Upper lobe of left lung (tissue), 6 donors: ENCODE data around the gene CDRT4. TPM values are rescaled to one million over a fixed set of nuclear protein-coding genes. Genes with fewer than 3 reads are reported as not detected.
A peak's percentile ranks its signal among the peaks of the same experiment; 100 is the strongest.

Experiments used
- ATAC-seq, 2 donors: fragments of 200-7000 bp; cut with Tn5 transposase; one replicate each; pipeline ENCODE4 v1.9.1; 2022; ENCODE audit warnings: mild to moderate bottlenecking in 2 of 2, moderate library complexity in 2 of 2; ENCODE audit not compliant: low FRiP score in 2 of 2
- DNase-seq, 2 donors: peaks; one replicate each; pipeline ENCODE4 v3.0.0-alpha.2; 2019 to 2020
- H3K27ac ChIP-seq, 4 donors: fragments of 200-600 bp; sonication (generic); one replicate each; pipeline ENCODE4 v1.5.1; 2016 to 2019
- H3K27me3 ChIP-seq, 4 donors: fragments of 200-600 bp; sonication (generic); one replicate each; pipeline ENCODE4 v1.5.1; 2017 to 2019
- H3K36me3 ChIP-seq, 4 donors: fragments of 200-600 bp; sonication (generic); one replicate each; pipeline ENCODE4 v1.5.1; 2016 to 2019
- H3K4me1 ChIP-seq, 4 donors: fragments of 200-600 bp; sonication (generic); one replicate each; pipeline ENCODE4 v1.5.1; 2018 to 2019
- H3K4me3 ChIP-seq, 4 donors: fragments of 200-600 bp; sonication (generic); one replicate each; pipeline ENCODE4 v1.5.1; 2017 to 2019; ENCODE audit warnings: mild to moderate bottlenecking in 2 of 4, moderate library complexity in 1 of 4
- H3K9me3 ChIP-seq, 4 donors: fragments of 200-600 bp; sonication (generic); one replicate each; pipeline ENCODE4 v1.5.1; 2018 to 2019
- EP300 ChIP-seq, 4 donors: sonication (generic); formaldehyde crosslinking; IDR thresholded peaks; one replicate each; pipeline ENCODE4 v1.5.1; 2017; ENCODE audit warnings: antibody characterized with exemption in 4 of 4, control low read depth in 2 of 4
- POLR2A ChIP-seq, 4 donors: fragments of 450-650 bp; IDR thresholded peaks; one replicate each; pipeline ENCODE4 v1.5.1; 2016 to 2017; ENCODE audit warnings: antibody characterized with exemption in 4 of 4, mild to moderate bottlenecking in 2 of 4
- POLR2AphosphoS5 ChIP-seq, 2 donors: sonication (generic); formaldehyde crosslinking; IDR thresholded peaks; one replicate each; pipeline ENCODE4 v1.5.1; 2017; ENCODE audit warnings: antibody characterized with exemption in 2 of 2
- WGBS, 2 donors: methylation state at CpG; one replicate each; pipeline ENCODE4 v1.1.5; 2017 to 2018; 5-methylcytosine and 5-hydroxymethylcytosine counted together
- total RNA-seq, 6 donors: library from RNA; depleted of rRNA in 4 of 6; stranded (reverse); fragments of >200 nt in 4 of 6; gene quantifications; one replicate each; pipeline versions ENCODE4 v1.1.0 to v1.2.1, GENCODE V29; 2016 to 2021
- TF ChIP-seq, protein P1 (sequence below), 6 experiments: fragments of 450-650 bp in 4 of 6; fragments of 200-600 bp in 2 of 6; sonication (generic) in 2 of 6; IDR thresholded peaks; one replicate each; pipeline ENCODE4 v1.5.1; 2016 to 2019; ENCODE audit warnings: antibody characterized with exemption in 6 of 6
- donor health status: DM: no; HTN: no; CAD: no; lungs with moderate emphysema.
- donor health status: DM: no; HTN: yes; CAD: no; lungs with severe emphysema.

CDRT4 gene
- total RNA-seq, 6 donors from 2014 or later: 4.7 to 38.8 (median 5.8) TPM; not detected in 1

DNA sequence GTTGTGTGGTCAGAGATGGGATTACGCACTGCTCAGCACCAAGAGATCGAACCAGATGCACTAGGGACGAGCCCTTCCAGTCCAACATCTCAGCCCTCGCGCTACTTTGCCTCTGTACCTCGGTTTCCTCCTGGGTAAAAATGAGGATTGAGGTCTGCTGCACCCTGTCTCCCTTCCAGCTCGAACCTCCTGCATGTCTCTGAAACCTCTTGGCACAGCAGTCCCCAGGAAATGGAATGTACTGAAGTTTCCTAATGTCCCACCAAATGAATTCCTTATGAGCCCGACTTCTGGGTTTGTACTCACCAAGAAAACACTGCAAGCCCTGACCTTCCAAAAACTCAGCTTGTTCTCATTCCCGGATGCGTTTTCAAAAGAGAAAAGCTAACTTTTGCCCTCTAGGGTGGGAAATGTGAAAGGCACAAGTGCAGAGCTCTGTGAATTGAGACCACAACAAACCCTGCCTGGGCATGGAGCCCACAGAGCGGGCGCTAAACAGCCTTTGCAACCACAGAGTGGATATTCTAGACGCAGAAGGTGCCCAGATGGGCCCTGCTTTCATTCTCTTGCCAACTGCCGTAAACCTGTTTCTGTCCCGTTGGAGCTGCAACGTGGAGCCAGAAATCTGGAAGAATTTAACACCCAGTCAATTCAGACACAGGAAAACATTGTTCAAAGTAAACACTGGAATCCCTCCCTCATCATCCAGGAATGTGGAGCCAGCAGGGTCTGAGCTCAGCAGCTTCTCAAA lies 10.3 kb downstream of the CDRT4 start:
- WGBS, 2 donors: 58 to 67% methylated on average over 16 of the region's 16 CpGs
- DNase-seq: no peak
- ATAC-seq: peak; percentile 55 to 74
- Histone ChIP-seq H3K27ac (peak overlapping the region; percentile 37 to 74 (median 68)), H3K9me3 (peaks cover 0 to 6% (median 0%) of the 10 kb centered on the region in 4 donors), H3K4me1 (peaks cover 5 to 8% (median 7%) of the 10 kb centered on the region in 4 donors), H3K4me3 (no peak overlapping the region), H3K36me3 (no peaks in the 10 kb centered on the region), H3K27me3 (no peaks in the 10 kb centered on the region)
- TF ChIP-seq POLR2A (IDR thresholded peaks at IDR 0.05): no peak
- peak in 1 of 2 donors; percentile 36 for TF ChIP-seq POLR2AphosphoS5 (IDR thresholded peaks at IDR 0.05)
- peak in 1 of 4 donors; percentile 19 for TF ChIP-seq EP300 (IDR thresholded peaks at IDR 0.05)
- TF ChIP-seq, protein P1, sequence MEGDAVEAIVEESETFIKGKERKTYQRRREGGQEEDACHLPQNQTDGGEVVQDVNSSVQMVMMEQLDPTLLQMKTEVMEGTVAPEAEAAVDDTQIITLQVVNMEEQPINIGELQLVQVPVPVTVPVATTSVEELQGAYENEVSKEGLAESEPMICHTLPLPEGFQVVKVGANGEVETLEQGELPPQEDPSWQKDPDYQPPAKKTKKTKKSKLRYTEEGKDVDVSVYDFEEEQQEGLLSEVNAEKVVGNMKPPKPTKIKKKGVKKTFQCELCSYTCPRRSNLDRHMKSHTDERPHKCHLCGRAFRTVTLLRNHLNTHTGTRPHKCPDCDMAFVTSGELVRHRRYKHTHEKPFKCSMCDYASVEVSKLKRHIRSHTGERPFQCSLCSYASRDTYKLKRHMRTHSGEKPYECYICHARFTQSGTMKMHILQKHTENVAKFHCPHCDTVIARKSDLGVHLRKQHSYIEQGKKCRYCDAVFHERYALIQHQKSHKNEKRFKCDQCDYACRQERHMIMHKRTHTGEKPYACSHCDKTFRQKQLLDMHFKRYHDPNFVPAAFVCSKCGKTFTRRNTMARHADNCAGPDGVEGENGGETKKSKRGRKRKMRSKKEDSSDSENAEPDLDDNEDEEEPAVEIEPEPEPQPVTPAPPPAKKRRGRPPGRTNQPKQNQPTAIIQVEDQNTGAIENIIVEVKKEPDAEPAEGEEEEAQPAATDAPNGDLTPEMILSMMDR (IDR thresholded peaks at IDR 0.05): peak in 4 of 6 experiments; percentile 13 to 35 (median 20)

DNA sequence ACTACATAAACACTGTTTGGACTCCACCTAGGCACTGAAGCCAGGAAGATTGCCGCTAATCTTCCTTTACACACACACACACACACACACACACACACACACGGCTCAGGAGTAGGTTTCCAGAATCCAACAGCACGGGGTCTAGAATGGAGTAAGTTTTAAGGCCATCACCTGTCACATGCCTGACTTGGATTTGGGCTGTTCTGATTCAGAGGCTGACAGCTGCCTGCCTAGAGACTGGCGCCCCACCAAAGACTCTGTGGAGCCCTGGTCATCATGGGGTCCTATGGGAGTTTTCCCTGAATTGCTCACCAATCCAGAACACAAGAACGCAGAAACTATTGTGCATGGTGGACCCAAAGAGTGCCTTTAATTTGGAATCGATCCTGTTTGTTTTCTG lies 10.9 kb downstream of the CDRT4 start:
- DNase-seq (no peak), ATAC-seq (peak in 1 of 2 donors; percentile 3)
- Histone ChIP-seq H3K4me1 (peaks cover 5 to 8% (median 7%) of the 10 kb centered on the region in 4 donors), H3K4me3 (no peak overlapping the region), H3K9me3 (peaks cover 0 to 6% (median 0%) of the 10 kb centered on the region in 4 donors), H3K36me3 (no peaks in the 10 kb centered on the region), H3K27me3 (no peaks in the 10 kb centered on the region), H3K27ac (peak overlapping the region; percentile 37 to 74 (median 68))
- WGBS, 2 donors: 91 to 97% methylated on average over 5 to 6 of the region's 6 CpGs
- TF ChIP-seq, protein P1 (IDR thresholded peaks at IDR 0.05): no peak
- TF ChIP-seq POLR2AphosphoS5 (IDR thresholded peaks at IDR 0.05) (no peak), EP300 (IDR thresholded peaks at IDR 0.05) (no peak), POLR2A (IDR thresholded peaks at IDR 0.05) (no peak)

DNA sequence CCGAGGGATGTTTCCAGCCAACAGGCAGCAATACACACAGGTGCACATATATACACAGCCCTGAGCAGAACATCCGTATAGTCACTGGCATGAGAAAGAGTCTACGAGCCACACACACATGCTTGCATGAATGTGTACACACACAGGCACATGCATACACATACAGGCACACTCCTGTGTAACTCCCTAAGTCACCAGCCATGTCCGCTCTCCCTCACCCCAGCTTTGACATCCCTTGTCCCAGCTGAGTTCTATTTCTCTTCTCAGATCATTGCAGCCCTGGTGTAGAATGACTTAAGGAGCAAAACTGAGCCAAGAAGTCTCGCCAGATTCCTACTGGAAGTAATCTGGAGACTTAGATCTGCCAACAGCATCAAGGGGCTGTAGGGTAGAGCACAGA lies 13.1 kb downstream of the CDRT4 start:
- TF ChIP-seq EP300 (IDR thresholded peaks at IDR 0.05): no peak
- peak in 1 of 2 donors; percentile 52 for TF ChIP-seq POLR2AphosphoS5 (IDR thresholded peaks at IDR 0.05)
- TF ChIP-seq POLR2A (IDR thresholded peaks at IDR 0.05): no peak
- Histone ChIP-seq H3K27me3 (no peaks in the 10 kb centered on the region), H3K27ac (peak overlapping the region in 1 of 4 donors; percentile 74), H3K36me3 (no peaks in the 10 kb centered on the region), H3K4me3 (no peak overlapping the region), H3K9me3 (peaks cover 0 to 6% (median 0%) of the 10 kb centered on the region in 4 donors), H3K4me1 (peaks cover 5 to 8% (median 7%) of the 10 kb centered on the region in 4 donors)
- 95 to 97% methylated on average over 5 of the region's 5 CpGs for WGBS, 2 donors
- ATAC-seq (no peak), DNase-seq (no peak)

DNA sequence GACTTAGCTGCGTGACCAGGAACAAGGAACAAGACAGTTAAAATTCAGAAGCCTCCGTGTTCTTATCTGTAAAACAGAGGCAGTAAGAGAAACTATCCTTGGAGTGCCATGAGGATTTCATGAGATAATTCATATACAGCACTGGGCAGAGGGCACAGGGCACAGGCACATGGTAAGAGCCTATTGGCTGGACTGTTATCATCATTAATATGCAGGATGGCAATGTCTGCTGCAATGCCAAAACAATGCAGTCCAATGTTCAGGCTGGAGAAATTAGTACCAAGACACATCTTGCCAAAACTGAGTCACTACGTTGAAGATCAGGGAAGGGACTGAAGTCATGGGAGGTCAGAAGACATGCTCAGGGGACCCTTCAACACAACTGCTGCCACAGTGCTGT lies 13.6 kb downstream of the CDRT4 start:
- Histone ChIP-seq H3K27me3 (no peaks in the 10 kb centered on the region), H3K4me1 (peaks cover 5 to 8% (median 7%) of the 10 kb centered on the region in 4 donors), H3K27ac (peak overlapping the region in 1 of 4 donors; percentile 54), H3K9me3 (peaks cover 0 to 6% (median 0%) of the 10 kb centered on the region in 4 donors), H3K4me3 (no peak overlapping the region), H3K36me3 (no peaks in the 10 kb centered on the region)
- 69 to 91% methylated on average over 3 of the region's 3 CpGs for WGBS, 2 donors
- TF ChIP-seq POLR2A (IDR thresholded peaks at IDR 0.05): no peak
- TF ChIP-seq EP300 (IDR thresholded peaks at IDR 0.05): no peak
- TF ChIP-seq POLR2AphosphoS5 (IDR thresholded peaks at IDR 0.05): no peak
- TF ChIP-seq, protein P1 (IDR thresholded peaks at IDR 0.05): no peak
- ATAC-seq (no peak), DNase-seq (no peak)

DNA sequence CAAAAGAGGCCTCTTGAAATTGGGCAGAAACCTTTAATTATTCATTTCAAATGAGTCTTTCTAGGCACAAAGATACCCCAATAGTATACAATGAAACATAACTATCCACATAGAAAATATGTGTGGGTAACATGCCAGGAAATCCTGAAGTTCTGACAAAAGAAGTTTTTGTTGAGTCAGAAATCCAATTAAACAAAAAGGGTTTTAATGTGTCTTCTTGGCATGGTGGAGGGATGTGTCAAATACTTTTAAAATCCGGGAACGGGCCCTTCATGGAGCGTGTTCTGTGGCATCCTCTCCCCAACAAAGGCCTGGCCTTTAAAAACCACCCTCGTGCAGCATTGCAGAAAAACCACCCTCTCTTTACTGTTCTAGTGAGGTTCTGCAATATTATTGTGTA lies 14.2 kb downstream of the CDRT4 start:
- H3K27me3 ChIP-seq: no peaks in the 10 kb centered on the region
- DNase-seq (no peak), ATAC-seq (no peak)
- H3K27ac ChIP-seq: peak overlapping the region in 2 of 4 donors; percentile 20 to 54
- TF ChIP-seq POLR2AphosphoS5 (IDR thresholded peaks at IDR 0.05): no peak
- TF ChIP-seq POLR2A (IDR thresholded peaks at IDR 0.05): no peak
- TF ChIP-seq, protein P1 (IDR thresholded peaks at IDR 0.05): no peak
- no peak for TF ChIP-seq EP300 (IDR thresholded peaks at IDR 0.05)
- H3K36me3 ChIP-seq: no peaks in the 10 kb centered on the region
- peaks cover 0 to 6% (median 0%) of the 10 kb centered on the region in 4 donors for H3K9me3 ChIP-seq
- peaks cover 3 to 13% (median 9%) of the 10 kb centered on the region in 4 donors for H3K4me1 ChIP-seq
- WGBS, 2 donors: 71 to 75% methylated on average over 4 of the region's 4 CpGs
- H3K4me3 ChIP-seq: no peak overlapping the region
